Adrenal gland (tissue), 5 donors: ENCODE data around the gene KLK8.

Experiments
- POLR2A ChIP-seq, 2 donors: fragments of 450-650 bp; IDR thresholded peaks; one replicate each; pipeline ENCODE4 v1.6.1; 2017; ENCODE audit warnings: antibody characterized with exemption in 2 of 2, mild to moderate bottlenecking in 2 of 2, moderate library complexity in 1 of 2
- TF ChIP-seq, protein P1 (sequence below), 6 experiments: fragments of 450-650 bp in 4 of 6; fragments of 200-600 bp in 2 of 6; sonication (generic) in 1 of 6; IDR thresholded peaks; 1 replicate in 5 of 6; 2 replicates in 1 of 6; pipeline versions ENCODE4 v1.5.1 to v1.8.0; 2016 to 2021; ENCODE audit warnings: antibody characterized with exemption in 6 of 6, mild to moderate bottlenecking in 2 of 6, moderate library complexity in 1 of 6
- donor health status: DM: no; HTN: no; CAD: no.

GRCh38 chr19:50998061-50998460 is 3.3 kb downstream of the KLK8 start:
- TF ChIP-seq, protein P1, sequence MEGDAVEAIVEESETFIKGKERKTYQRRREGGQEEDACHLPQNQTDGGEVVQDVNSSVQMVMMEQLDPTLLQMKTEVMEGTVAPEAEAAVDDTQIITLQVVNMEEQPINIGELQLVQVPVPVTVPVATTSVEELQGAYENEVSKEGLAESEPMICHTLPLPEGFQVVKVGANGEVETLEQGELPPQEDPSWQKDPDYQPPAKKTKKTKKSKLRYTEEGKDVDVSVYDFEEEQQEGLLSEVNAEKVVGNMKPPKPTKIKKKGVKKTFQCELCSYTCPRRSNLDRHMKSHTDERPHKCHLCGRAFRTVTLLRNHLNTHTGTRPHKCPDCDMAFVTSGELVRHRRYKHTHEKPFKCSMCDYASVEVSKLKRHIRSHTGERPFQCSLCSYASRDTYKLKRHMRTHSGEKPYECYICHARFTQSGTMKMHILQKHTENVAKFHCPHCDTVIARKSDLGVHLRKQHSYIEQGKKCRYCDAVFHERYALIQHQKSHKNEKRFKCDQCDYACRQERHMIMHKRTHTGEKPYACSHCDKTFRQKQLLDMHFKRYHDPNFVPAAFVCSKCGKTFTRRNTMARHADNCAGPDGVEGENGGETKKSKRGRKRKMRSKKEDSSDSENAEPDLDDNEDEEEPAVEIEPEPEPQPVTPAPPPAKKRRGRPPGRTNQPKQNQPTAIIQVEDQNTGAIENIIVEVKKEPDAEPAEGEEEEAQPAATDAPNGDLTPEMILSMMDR (IDR thresholded peaks at IDR 0.05): no peak
- no peak for TF ChIP-seq POLR2A (IDR thresholded peaks at IDR 0.05)
